Measurements from ENCODE around the gene NR4A3.
"Not testable (repeated sequence)": the region's sequence is repeated elsewhere in the genome, so short reads cannot be mapped to it uniquely, and the experiment has no call there.

NR4A3 gene

DNA sequence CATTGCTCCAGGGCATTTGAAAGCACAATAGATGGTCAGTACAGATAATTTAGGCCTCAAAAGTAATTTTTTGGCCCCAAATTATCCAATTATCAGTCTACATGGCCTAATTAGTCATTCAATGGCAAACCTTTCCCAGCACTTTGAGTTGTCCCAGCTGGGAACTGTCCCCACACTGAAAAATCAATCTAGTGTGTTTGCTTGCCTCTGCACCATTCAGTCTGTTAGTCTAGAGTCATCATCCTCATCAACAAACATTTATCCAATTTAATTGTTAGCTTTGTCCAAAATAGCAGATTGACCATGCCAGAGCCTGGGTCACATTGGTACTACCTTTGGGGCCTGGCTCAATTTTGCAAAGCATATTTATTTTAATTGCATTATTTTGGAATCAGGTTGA lies 13.9 kb downstream of the NR4A3 start:
- no peak for DNase-seq

GRCh38 chr9:99840072-99840471 lies 18.4 kb downstream of the NR4A3 start:
- no peak for DNase-seq

DNA sequence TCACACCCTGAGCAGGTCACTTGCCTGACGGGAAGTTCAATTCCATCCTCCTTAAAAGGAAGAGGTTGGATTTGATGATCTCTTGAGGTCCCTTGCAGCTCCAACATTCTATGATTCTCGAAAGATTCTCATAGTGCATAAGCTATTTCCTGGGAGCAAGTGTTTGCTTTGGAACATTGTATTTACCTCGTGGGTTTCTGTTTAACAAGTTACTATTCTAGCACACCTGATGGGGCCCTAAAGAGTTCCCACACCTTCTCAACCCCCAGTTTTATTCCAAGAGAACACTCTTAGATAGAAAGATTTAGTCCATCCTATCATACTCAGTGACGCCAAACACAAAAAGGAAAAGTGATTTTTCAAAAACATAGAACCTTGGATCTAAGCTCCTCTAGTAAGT lies 23.4 kb downstream of the NR4A3 start:
- no peak for DNase-seq

GRCh38 chr9:99848447-99848846 lies 26.8 kb downstream of the NR4A3 start:
- no peak for DNase-seq

GRCh38 chr9:99850736-99851499 lies 29.2 kb downstream of the NR4A3 start:
- DNase-seq = no peak

- no peak for DNase-seq
Measured at GRCh38 chr9:99851500-99851822, 29.8 kb downstream of the NR4A3 start.

GRCh38 chr9:99852617-99853016 lies 30.9 kb downstream of the NR4A3 start:
- no peak for DNase-seq

GRCh38 chr9:99855467-99856176 lies 33.9 kb downstream of the NR4A3 start:
- no peak for DNase-seq

DNA sequence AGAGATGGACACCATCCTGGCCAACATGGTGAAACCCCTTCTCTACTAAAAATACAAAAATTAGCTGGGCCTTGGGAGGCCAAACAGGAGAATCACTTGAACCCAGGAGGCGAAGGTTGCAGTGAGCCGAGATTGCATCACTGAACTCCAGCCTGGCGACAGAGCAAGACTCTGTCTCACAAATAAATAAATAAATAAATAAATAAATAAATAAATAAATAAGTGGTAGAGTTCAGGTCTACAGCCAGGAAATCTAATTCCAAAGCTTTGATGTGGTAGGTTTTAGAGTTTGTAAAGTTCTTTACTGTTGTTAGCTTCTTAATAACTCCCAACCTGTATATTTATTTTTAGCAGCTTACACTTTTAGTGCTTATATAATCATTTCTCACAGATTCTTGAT lies 35.9 kb downstream of the NR4A3 start:
- not testable (repeated sequence) for DNase-seq

DNA sequence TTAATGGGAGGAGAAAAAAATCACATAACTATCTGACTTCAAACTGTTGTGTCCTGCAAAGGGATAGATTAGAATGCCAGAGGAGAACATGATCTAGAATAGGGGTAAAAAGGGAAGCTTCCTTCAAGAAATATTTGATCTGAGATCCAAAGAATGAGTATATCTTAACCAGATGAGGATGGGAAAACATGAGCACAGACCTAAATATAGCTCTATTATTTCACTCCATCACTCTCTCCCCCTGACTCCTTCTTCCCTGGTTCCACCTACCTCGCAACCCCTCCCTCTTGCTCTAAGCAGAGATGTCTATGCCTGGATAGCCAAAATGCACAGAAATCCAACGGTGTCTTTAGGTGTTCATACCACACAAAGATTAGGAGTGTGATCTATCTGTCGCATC lies 36.4 kb downstream of the NR4A3 start:
- DNase-seq = no peak

DNA sequence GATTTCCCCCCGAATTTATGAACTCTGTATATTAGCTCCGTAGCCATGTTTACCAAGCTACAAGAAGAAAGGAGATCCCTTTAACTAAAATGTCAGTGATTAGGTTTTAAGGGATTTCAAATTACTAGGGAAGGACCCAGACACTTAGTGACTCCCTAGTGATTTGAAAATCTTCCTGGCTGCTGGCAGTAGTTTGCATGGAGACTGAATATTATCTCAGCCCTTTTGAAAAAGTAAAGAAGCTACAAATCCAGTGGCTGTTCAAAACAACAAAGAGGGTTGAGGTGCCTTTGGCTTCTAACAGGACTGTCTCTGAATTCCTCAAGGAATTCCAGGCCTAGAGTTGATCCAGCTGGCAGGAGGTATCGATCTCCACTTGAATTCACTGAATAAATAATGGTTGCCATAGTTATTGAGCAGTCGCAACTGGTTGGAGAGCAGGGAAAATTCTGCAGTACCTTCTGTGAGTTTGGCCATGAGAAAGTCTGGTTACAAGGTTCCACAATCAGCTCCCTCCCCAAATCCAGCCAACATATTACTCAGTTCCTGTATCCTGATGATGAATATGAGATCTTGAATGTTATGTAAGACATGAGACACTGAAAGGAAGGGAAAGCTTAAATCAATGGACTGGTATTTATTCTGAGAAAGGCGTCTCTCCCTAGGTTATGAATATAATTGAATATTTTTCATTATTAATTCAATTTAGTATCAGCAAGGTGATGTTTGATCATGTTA lies 37.7 kb downstream of the NR4A3 start:
- DNase-seq = no peak

GRCh38 chr9:99860266-99860665 lies 38.6 kb downstream of the NR4A3 start:
- DNase-seq = no peak

GRCh38 chr9:99863955-99864354 lies 42.3 kb downstream of the NR4A3 start:
- no peak for DNase-seq

GRCh38 chr9:99866398-99866797 lies 44.7 kb downstream of the NR4A3 start:
- no peak for DNase-seq

GRCh38 chr9:99867536-99867935 lies 45.9 kb downstream of the NR4A3 start:
- DNase-seq = no peak

DNA sequence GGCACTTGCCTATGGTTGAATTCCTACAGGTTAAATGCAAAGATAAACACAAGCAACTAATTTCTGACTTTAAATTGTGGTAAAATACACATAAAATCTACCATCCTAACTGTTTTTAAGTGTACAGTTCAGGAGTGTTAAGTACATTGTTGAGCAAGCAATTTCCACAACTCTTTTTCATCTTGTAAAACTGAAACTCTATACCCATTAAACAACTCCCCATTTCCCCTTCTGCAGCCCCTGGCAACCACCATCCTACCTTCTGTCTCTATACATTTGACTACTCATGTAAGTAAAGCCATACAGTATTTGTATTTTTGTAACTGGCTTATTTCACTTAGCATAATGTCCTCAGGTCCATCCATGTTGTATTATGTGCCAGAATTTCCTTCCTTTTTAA lies 46.3 kb downstream of the NR4A3 start:
- no peak for DNase-seq

GRCh38 chr9:99868845-99869244 lies 47.2 kb downstream of the NR4A3 start:
- DNase-seq = no peak

DNA sequence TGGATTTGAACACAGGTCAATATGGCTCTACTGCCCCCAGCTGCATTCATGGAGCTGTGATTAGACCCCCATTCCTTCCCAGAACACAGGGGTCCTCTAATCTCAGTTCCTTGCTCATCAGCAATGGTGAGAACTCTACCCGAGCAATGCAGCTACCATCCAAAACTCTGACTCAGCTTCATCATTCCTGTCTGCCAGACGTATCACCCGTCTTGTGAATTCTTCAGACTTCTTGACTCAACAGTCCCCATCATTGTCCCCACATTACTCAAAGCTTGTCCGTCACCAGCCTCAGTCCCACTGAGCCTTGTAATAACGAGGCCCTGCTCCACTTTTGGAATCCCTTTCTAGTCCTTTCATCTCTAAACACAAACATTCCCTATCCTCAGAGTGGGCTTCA lies 48.4 kb downstream of the NR4A3 start:
- no peak for DNase-seq

- no peak for DNase-seq
Measured at GRCh38 chr9:99873531-99873930, 51.8 kb downstream of the NR4A3 start.

DNA sequence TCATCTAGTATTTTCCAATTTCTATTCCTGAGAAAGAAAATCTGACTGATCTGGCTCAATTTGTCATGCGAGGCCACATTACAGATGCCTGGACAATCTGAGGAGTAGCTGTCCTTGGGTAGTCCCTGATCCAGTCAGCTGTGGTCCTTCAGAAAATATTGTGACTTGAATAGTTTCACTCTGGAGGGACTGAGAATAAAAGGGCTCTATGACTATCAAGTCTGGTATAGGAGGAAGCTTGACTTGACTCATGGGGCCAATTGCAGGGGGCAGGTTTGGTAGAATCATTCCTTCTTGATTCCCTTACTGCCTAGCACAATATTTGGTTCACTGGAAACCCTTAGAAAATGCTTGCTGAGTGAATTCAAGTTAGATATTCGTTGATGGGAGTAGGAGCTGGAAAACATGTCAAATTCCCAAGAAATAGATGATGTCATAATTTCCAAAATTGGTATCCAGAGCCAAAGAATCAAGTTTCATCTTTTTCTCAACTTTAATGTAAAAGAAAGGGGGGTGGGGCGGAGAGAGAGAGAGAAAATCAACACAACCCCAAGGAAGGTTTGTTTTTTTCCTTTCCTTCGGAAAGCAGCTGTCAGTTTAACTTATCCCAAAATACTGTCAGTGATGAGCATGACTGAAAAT lies 52.4 kb downstream of the NR4A3 start:
- DNase-seq = no peak

- DNase-seq = no peak
Measured at GRCh38 chr9:99876190-99876589, 54.5 kb downstream of the NR4A3 start.

DNA sequence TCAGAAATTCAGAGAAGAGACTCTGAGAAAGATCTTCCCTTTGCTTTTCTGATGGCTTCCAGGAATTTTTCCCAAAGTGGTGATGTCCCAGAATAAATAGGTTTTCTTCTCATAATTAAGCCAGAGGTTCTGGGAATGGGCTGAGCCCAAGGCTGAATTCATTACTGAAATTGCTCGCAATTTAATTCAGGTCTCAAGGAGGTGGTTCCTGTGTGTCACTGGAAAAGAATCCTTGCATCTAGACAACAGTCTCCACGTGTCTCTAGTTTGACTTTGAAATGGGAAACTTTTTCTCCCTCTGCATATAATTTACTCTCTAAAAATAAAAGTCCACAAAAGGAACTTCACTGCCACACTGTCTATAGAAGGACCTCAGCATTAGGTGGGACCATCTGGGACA lies 57.0 kb downstream of the NR4A3 start:
- no peak for DNase-seq

- no peak for DNase-seq
Measured at GRCh38 chr9:99881769-99882168, 60.1 kb downstream of the NR4A3 start.

DNA sequence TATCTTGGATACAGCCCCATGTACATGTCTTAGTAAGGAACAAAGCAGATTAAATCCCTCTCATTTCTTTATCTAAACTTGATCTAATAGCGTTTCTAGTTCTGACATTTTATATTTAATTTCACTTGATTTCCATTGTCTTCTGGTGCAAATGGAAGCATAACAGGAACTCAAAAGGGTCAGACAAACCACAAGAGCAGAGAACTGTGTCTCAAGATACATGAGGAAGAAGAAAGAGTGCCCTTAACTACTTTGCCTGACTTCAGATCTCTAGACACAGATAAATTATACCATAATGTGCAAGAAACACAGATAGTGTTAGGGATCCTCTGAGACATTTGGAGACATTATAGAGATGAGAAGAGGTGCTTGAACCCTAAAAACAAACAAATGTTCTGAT lies 64.1 kb downstream of the NR4A3 start:
- DNase-seq = no peak

Data from CD4-positive, alpha-beta T cell treated with Interleukin-6 for 4 hours (primary cell).